Pancreas (tissue), 10 donors: Measurements from ENCODE around the gene FBXO10. TPM values are rescaled to one million over a fixed set of nuclear protein-coding genes. Genes with fewer than 3 reads are reported as not detected.

Source experiments
- ATAC-seq, 4 donors: fragments of 200-7000 bp; cut with Tn5 transposase; one replicate each; pipeline versions ENCODE4 v1.8.0 to v1.9.1; 2020; ENCODE audit warnings: mild to moderate bottlenecking in 4 of 4, moderate library complexity in 4 of 4
- DNase-seq, 6 donors: peaks; one replicate each; pipeline ENCODE4 v3.0.0-alpha.2; 2020
- FAIRE-seq: peaks from 2 replicates; lab custom pipeline; 2012; peaks lifted over from hg19 to GRCh38; lab: Jason Lieb, UNC
- H3K27ac ChIP-seq, 4 donors: fragments of 200-600 bp; sonication (generic); 1 replicate in 3 of 4; 2 replicates in 1 of 4; pipeline versions ENCODE4 v1.5.0 to v1.8.0; 2020
- H3K27me3 ChIP-seq, 4 donors: fragments of 200-600 bp; one replicate each; pipeline ENCODE4 v1.8.0; 2021
- H3K36me3 ChIP-seq, 3 donors: fragments of 200-600 bp; sonication (generic) in 1 of 3; one replicate each; pipeline versions ENCODE4 v1.5.0 to v1.8.0; 2020 to 2021
- H3K4me1 ChIP-seq, 3 donors: fragments of 200-600 bp; one replicate each; pipeline ENCODE4 v1.8.0; 2021
- H3K4me3 ChIP-seq, 4 donors: fragments of 200-600 bp; sonication (generic) in 2 of 4; one replicate each; pipeline versions ENCODE4 v1.5.0 to v1.8.0; 2020 to 2021
- H3K9me3 ChIP-seq, 4 donors: fragments of 200-600 bp; one replicate each; pipeline ENCODE4 v1.8.0; 2021
- WGBS, 2 donors: extraction: QIAGEN DNeasy Blood & Tissue Kit; methylation state at CpG; one replicate each; pipeline ENCODE4 v1.1.7; 2013; 5-methylcytosine and 5-hydroxymethylcytosine counted together
- intact Hi-C, 3 donors: fragments of 100-400 bp; cut with DNase I; formaldehyde crosslinking; loops; one replicate each; pipeline versions ENCODE4 v1.11.1 to v1.14.2; 2022
- polyA plus RNA-seq, 2 donors: library from polyadenylated mRNA; stranded (reverse); fragments of 200-250 nt; gene quantifications; one replicate each; pipeline ENCODE4 v1.2.3, GENCODE V29; 2013
- total RNA-seq, 6 donors: library from RNA; stranded (reverse); fragmentation: NEBNext Ultra II Directional in 4 of 6; extraction: Animal tissue kit (Norgen Biotek cat#: 25700) in 4 of 6; gene quantifications; one replicate each; pipeline versions ENCODE4 v1.2.1 to v1.2.4, GENCODE V29; 2021 to 2023
- TF ChIP-seq, protein P1 (sequence below), 4 donors: fragments of 200-600 bp; sonication (generic) in 3 of 4; IDR thresholded peaks; one replicate each; pipeline versions ENCODE4 v1.5.0 to v1.8.0; 2021; ENCODE audit warnings: antibody characterized with exemption in 4 of 4
- donor health status: healthy with polysubstance abuse.
- donor health status: DM: no; HTN: no; CAD: no; lungs with moderate emphysema.
- donor health status: DM: no; HTN: no; CAD: no.
- donor health status: control.
- donor health status: control.
- donor health status: Bipolar disorder and iron deficiency.
- donor health status: DM: yes; HTN: yes; CAD: no.
- donor health status: DM: no; HTN: no; CAD: no.
- donor health status: DM: no; HTN: no; CAD: no.
- donor health status: DM: yes; HTN: yes; CAD: no.

The FBXO10 gene
- total and polyA plus RNA-seq, 8 donors: 3.9 to 7.9 (median 6.1) TPM

DNA sequence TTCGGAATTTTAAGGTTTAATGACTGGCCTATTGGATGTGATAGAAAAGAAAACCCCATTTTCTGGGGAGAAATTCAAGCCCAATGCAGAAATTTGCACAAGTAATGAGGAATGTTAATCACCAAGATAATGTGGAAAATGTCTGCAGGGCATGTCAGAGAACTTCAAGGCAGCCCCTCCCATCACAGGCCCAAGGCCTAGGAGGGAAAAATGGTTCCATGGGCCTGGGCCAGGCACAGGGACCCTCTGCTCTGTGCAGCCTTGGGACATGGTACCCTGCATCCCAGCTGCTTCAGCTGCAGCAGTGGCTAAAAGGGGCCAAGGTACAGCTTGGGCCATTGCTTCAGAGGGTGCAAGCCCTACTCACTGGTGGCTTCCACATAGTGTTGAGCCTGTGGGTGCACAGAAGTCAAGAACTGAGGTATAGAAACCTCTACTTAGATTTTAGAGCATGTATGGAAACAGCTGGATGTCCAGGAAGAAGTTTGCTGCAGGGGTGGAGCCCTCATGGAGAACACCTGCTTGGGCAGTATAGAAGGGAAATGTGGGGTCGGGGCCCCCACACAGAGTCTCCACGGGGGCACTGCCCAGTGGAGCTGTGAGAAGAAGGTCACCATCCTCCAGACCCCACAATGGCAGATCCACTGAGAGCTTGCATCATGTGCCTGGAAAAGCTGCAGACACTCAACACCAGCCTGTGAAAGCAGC is 12.2 kb downstream of the FBXO10 start:
- Histone ChIP-seq H3K4me3 (no peak overlapping the region), H3K27ac (no peak overlapping the region), H3K36me3 (no peaks in the 10 kb centered on the region), H3K9me3 (no peaks in the 10 kb centered on the region), H3K27me3 (no peaks in the 10 kb centered on the region), H3K4me1 (peaks cover 0 to 22% (median 5%) of the 10 kb centered on the region in 3 donors)
- TF ChIP-seq, protein P1, sequence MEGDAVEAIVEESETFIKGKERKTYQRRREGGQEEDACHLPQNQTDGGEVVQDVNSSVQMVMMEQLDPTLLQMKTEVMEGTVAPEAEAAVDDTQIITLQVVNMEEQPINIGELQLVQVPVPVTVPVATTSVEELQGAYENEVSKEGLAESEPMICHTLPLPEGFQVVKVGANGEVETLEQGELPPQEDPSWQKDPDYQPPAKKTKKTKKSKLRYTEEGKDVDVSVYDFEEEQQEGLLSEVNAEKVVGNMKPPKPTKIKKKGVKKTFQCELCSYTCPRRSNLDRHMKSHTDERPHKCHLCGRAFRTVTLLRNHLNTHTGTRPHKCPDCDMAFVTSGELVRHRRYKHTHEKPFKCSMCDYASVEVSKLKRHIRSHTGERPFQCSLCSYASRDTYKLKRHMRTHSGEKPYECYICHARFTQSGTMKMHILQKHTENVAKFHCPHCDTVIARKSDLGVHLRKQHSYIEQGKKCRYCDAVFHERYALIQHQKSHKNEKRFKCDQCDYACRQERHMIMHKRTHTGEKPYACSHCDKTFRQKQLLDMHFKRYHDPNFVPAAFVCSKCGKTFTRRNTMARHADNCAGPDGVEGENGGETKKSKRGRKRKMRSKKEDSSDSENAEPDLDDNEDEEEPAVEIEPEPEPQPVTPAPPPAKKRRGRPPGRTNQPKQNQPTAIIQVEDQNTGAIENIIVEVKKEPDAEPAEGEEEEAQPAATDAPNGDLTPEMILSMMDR (IDR thresholded peaks at IDR 0.05): no peak
- DNase-seq (no peak), FAIRE-seq (no peak), ATAC-seq (no peak)
- intact Hi-C loops: no loop called here
- WGBS, 2 donors: 65 to 66% methylated on average over 3 of the region's 3 CpGs

DNA sequence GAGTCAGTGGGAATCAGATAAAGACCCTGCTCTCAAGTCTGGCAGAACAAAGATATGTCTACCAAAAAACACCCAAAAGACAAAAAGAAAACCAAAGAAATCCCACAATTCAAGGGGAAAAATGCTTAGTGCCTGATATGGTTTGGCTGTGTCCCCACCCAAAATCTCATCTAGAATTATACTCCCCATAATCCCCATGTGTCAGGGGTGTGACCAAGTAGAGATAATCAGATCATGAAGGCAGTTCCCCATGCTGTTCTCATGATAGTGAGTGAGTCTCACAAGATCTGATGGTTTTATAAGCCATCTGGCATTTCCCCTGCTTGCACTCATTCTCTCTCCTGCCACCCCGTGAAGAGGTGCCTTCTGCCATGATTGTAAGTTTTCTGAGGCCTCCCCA is 13.4 kb downstream of the FBXO10 start:
- Histone ChIP-seq H3K36me3 (no peaks in the 10 kb centered on the region), H3K27me3 (no peaks in the 10 kb centered on the region), H3K4me3 (no peak overlapping the region), H3K4me1 (peaks cover 0 to 22% (median 5%) of the 10 kb centered on the region in 3 donors), H3K27ac (no peak overlapping the region), H3K9me3 (no peaks in the 10 kb centered on the region)
- ATAC-seq (no peak), FAIRE-seq (no peak), DNase-seq (no peak)
- TF ChIP-seq, protein P1 (IDR thresholded peaks at IDR 0.05): no peak
- 83 to 91% methylated on average over 1 of the region's 1 CpG for WGBS, 2 donors
- intact Hi-C loops: no loop called here

DNA sequence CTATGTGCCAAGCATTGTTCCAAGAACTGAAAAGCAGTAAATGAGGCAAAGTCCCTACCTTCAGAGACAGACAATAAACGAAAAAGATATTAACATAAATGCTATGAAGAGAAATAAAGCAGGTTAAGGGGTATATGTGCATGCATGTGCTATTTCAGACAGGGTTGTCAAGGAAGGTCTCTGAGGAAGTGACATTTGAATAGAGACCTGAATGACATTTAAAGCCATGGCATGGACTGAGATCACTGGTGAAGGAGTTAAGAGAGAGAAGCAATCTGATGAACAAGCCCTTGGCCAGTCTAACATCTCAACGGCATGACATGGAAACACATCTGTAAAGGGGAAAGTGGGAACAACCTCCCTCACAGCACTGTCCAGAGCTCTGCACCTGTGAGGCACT is 14.5 kb downstream of the FBXO10 start:
- no peaks in the 10 kb centered on the region for H3K27me3 ChIP-seq
- FAIRE-seq: no peak
- intact Hi-C loops: no loop called here
- no peaks in the 10 kb centered on the region for H3K36me3 ChIP-seq
- no peak overlapping the region for H3K27ac ChIP-seq
- 54 to 63% methylated on average over 2 of the region's 2 CpGs for WGBS, 2 donors
- DNase-seq: no peak
- H3K4me3 ChIP-seq: no peak overlapping the region
- no peak for ATAC-seq
- H3K4me1 ChIP-seq: peaks cover 0 to 11% (median 5%) of the 10 kb centered on the region in 3 donors
- TF ChIP-seq, protein P1 (IDR thresholded peaks at IDR 0.05): no peak
- H3K9me3 ChIP-seq: no peaks in the 10 kb centered on the region

DNA sequence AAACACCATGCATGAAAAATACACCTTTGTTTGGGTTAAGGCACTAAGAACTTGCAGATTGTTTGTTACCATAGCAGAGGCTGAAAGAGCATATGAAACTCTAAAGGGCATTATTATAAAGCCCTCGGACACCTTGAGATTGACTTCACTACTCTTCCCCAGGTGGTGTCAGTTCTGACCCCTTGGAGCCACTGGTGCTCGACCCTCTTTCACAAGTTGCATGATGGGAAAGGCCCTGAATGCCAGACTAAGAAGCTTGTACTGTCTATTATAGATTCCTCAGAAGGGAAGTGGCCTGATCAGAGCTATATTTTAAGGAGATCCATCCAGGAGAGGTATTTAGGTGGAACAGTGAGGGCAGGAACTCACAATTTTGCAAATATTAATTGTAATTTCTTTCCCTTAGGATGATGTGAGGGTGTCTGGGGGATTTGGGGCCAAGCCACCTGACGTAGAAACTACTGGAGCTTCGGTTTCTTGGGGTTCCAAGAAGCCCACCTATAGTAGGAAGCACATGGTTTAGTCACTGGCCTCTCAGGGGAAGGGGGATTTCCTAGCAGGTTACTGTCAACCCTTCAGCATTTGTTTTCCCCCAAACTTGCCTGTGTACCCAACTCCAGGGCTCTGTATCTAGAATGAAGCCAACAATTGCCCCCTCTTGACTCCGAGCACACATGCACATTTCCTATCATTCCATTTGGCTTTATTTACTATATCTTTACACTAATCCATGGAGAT is 16.2 kb downstream of the FBXO10 start:
- Histone ChIP-seq H3K4me3 (no peak overlapping the region), H3K36me3 (no peaks in the 10 kb centered on the region), H3K9me3 (no peaks in the 10 kb centered on the region), H3K27me3 (no peaks in the 10 kb centered on the region), H3K4me1 (no peaks in the 10 kb centered on the region), H3K27ac (no peak overlapping the region)
- TF ChIP-seq, protein P1 (IDR thresholded peaks at IDR 0.05): no peak
- intact Hi-C loops: no loop called here
- no peak for DNase-seq
- ATAC-seq: no peak
- no peak for FAIRE-seq
- 95 to 98% methylated on average over 5 of the region's 5 CpGs for WGBS, 2 donors

DNA sequence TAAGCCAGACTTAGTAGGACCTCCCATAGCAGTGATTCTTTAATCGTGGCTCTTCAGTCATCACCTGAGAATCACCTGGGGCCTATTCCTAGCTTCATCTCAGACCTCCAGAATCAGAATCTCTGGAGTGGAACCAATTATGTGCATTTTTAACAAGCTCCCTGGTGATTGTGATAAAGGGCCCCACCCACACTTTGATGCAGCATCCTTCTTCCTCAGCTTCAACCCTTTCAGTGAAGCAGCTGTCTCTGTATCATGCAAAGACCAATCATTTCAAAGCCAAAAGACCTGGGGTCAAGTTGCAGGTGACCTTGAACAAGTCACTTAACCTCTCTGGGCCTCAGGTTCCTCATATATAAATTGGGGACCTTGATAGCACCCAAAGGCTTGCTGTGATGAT is 17.1 kb downstream of the FBXO10 start:
- Histone ChIP-seq H3K4me3 (no peak overlapping the region), H3K36me3 (no peaks in the 10 kb centered on the region), H3K9me3 (no peaks in the 10 kb centered on the region), H3K4me1 (no peaks in the 10 kb centered on the region), H3K27ac (no peak overlapping the region), H3K27me3 (no peaks in the 10 kb centered on the region)
- no peak for DNase-seq
- no peak for FAIRE-seq
- ATAC-seq: no peak
- 77 to 91% methylated on average over 1 of the region's 1 CpG for WGBS, 2 donors
- TF ChIP-seq, protein P1 (IDR thresholded peaks at IDR 0.05): no peak
- intact Hi-C loops: no loop called here
